H9 (cell line): ENCODE results near the gene SIM1. TPM values are rescaled to one million over a fixed set of nuclear protein-coding genes. Genes with fewer than 3 reads are reported as not detected.

ENCODE experiments used
- DNase-seq: peaks from one replicate; pipeline ENCODE4 v3.0.0-alpha.2; 2017
- H2AFZ ChIP-seq: one replicate; pipeline ENCODE4 v1.6.1; 2013; ENCODE audit warnings: mild to moderate bottlenecking, low read length, control low read depth, moderate library complexity
- H2AK5ac ChIP-seq: 2 replicates; pipeline ENCODE4 v1.6.1; 2013; ENCODE audit warnings: low read length, control low read depth, mixed read lengths; ENCODE audit not compliant: insufficient read length
- H2BK120ac ChIP-seq: one replicate; pipeline ENCODE4 v1.6.1; 2013; ENCODE audit warnings: low read depth, mild to moderate bottlenecking, low read length, control low read depth, inconsistent platforms; ENCODE audit not compliant: poor library complexity, severe bottlenecking
- H2BK12ac ChIP-seq: 2 replicates; pipeline ENCODE4 v1.6.1; 2013; ENCODE audit warnings: low read length, control low read depth, mixed read lengths, low read depth; ENCODE audit not compliant: insufficient read length
- H2BK15ac ChIP-seq: 2 replicates; pipeline ENCODE4 v1.6.1; 2013; ENCODE audit warnings: low read depth, low read length, control low read depth
- H2BK20ac ChIP-seq: one replicate; pipeline ENCODE4 v1.6.1; 2013; ENCODE audit warnings: low read depth, mild to moderate bottlenecking, low read length, control low read depth, inconsistent platforms; ENCODE audit not compliant: poor library complexity, severe bottlenecking
- H2BK5ac ChIP-seq: 2 replicates; pipeline ENCODE4 v1.6.1; 2013; ENCODE audit warnings: low read length, control low read depth, mixed read lengths; ENCODE audit not compliant: insufficient read length
- H3K14ac ChIP-seq: 2 replicates; pipeline ENCODE4 v1.6.1; 2013; ENCODE audit warnings: low read length, control low read depth; ENCODE audit not compliant: insufficient read depth
- H3K18ac ChIP-seq: 2 replicates; pipeline ENCODE4 v1.6.1; 2013; ENCODE audit warnings: low read depth, mild to moderate bottlenecking, mixed read lengths, low read length, control low read depth; ENCODE audit not compliant: insufficient read length
- H3K23ac ChIP-seq: 2 replicates; pipeline ENCODE4 v1.6.1; 2013; ENCODE audit warnings: low read length, control low read depth, mixed read lengths, low read depth; ENCODE audit not compliant: insufficient read length
- H3K23me2 ChIP-seq: 2 replicates; pipeline ENCODE4 v1.6.1; 2013; ENCODE audit warnings: low read depth, mild to moderate bottlenecking, mixed read lengths, low read length, control low read depth; ENCODE audit not compliant: insufficient read length, poor library complexity, severe bottlenecking
- H3K27ac ChIP-seq: 2 replicates; pipeline ENCODE4 v1.5.1; 2013; ENCODE audit warnings: low read length, control low read depth, mixed read lengths, low read depth; ENCODE audit not compliant: insufficient read length
- H3K27me3 ChIP-seq: 2 replicates; pipeline ENCODE4 v1.6.1; 2013; ENCODE audit warnings: low read length, control low read depth, inconsistent platforms; ENCODE audit not compliant: insufficient read depth
- H3K4ac ChIP-seq: 2 replicates; pipeline ENCODE4 v1.6.1; 2013; ENCODE audit warnings: low read depth, mild to moderate bottlenecking, control low read depth, inconsistent platforms, low read length, moderate library complexity
- H3K4me1 ChIP-seq: 2 replicates; pipeline ENCODE4 v1.6.1; 2013; ENCODE audit warnings: low read length, control low read depth, inconsistent platforms; ENCODE audit not compliant: insufficient read depth
- H3K4me2 ChIP-seq: 2 replicates; pipeline ENCODE4 v1.6.1; 2013; ENCODE audit warnings: low read length, control low read depth, mixed read lengths; ENCODE audit not compliant: insufficient read length, insufficient read depth
- H3K56ac ChIP-seq: 2 replicates; pipeline ENCODE4 v1.6.1; 2013; ENCODE audit warnings: low read depth, mild to moderate bottlenecking, mixed read lengths, low read length, control low read depth; ENCODE audit not compliant: insufficient read length
- H3K79me1 ChIP-seq: 2 replicates; pipeline ENCODE4 v1.6.1; 2013; ENCODE audit warnings: low read depth, mild to moderate bottlenecking, moderate library complexity, low read length, control low read depth, inconsistent platforms; ENCODE audit not compliant: insufficient read depth, poor library complexity, severe bottlenecking
- H3K79me2 ChIP-seq: 2 replicates; pipeline ENCODE4 v1.6.1; 2013; ENCODE audit warnings: low read length, control low read depth, inconsistent platforms; ENCODE audit not compliant: insufficient read depth
- H3K9ac ChIP-seq: 2 replicates; pipeline ENCODE4 v1.6.1; 2013; ENCODE audit warnings: low read length, control low read depth, mixed read lengths; ENCODE audit not compliant: insufficient read length; ENCODE audit errors: extremely low read depth
- H3K9me3 ChIP-seq: one replicate; pipeline ENCODE4 v1.6.1; 2013; ENCODE audit warnings: low read depth, low read length, inconsistent platforms; ENCODE audit not compliant: control insufficient read depth
- H3T11ph ChIP-seq: one replicate; pipeline ENCODE4 v1.6.1; 2013; ENCODE audit warnings: mild to moderate bottlenecking, low read length, control low read depth, inconsistent platforms
- H4K20me1 ChIP-seq: one replicate; pipeline ENCODE4 v1.6.1; 2013; ENCODE audit not compliant: control insufficient read depth, insufficient read length, insufficient read depth
- H4K5ac ChIP-seq: 2 replicates; pipeline ENCODE4 v1.6.1; 2013; ENCODE audit warnings: low read depth, mild to moderate bottlenecking, mixed read lengths, low read length, control low read depth; ENCODE audit not compliant: insufficient read length
- H4K8ac ChIP-seq: replicated peaks from 2 replicates; pipeline ENCODE4 v1.6.1; 2013; ENCODE audit warnings: low read length, control low read depth, mixed read lengths, low read depth; ENCODE audit not compliant: insufficient read length
- H4K91ac ChIP-seq: 2 replicates; pipeline ENCODE4 v1.6.1; 2013; ENCODE audit warnings: low read depth, mild to moderate bottlenecking, moderate library complexity, mixed read lengths, low read length, control low read depth; ENCODE audit not compliant: insufficient read length
- H3K27ac Mint-ChIP-seq, 3 experiments: 2 replicates in 2 of 3; 3 replicates in 1 of 3; pipeline ENCODE4 v1.8.0; 2020 to 2021; ENCODE audit warnings: mixed read lengths in 3 of 3, mild to moderate bottlenecking in 1 of 3, moderate library complexity in 1 of 3
- H3K27me3 Mint-ChIP-seq: 2 replicates; pipeline ENCODE4 v1.8.0; 2021; ENCODE audit warnings: low read depth, mild to moderate bottlenecking, moderate library complexity, mixed read lengths
- H3K36me3 Mint-ChIP-seq, 3 experiments: 2 replicates in 2 of 3; 3 replicates in 1 of 3; pipeline ENCODE4 v1.8.0; 2020 to 2021; ENCODE audit warnings: low read depth in 3 of 3, mixed read lengths in 3 of 3; ENCODE audit not compliant: insufficient read depth in 1 of 3
- H3K4me1 Mint-ChIP-seq, 2 experiments: 2 replicates each; pipeline ENCODE4 v1.8.0; 2020; ENCODE audit warnings: mixed read lengths in 2 of 2
- H3K4me3 Mint-ChIP-seq, 2 experiments: 2 replicates in 1 of 2; 3 replicates in 1 of 2; pipeline ENCODE4 v1.8.0; 2020 to 2021; ENCODE audit warnings: mild to moderate bottlenecking in 2 of 2, mixed read lengths in 2 of 2, moderate library complexity in 1 of 2
- H3K9me3 Mint-ChIP-seq, 2 experiments: 2 replicates in 1 of 2; 3 replicates in 1 of 2; pipeline ENCODE4 v1.8.0; 2020; ENCODE audit warnings: mild to moderate bottlenecking in 2 of 2, mixed read lengths in 2 of 2, moderate library complexity in 1 of 2
- WGBS: extraction: QIAGEN DNeasy Blood & Tissue Kit; methylation state at CpG from one replicate; pipeline ENCODE4 v1.1.7; 2013; ENCODE audit warnings: missing lambda C conversion rate, low lambda C conversion rate, mixed read lengths; ENCODE audit not compliant: insufficient read length; ENCODE audit errors: extremely low coverage; 5-methylcytosine and 5-hydroxymethylcytosine counted together
- total RNA-seq: library from RNA; stranded (reverse); gene quantifications from 2 replicates; pipeline ENCODE4 v1.2.1, GENCODE V29; 2021
- TF ChIP-seq, protein P1 (sequence below): fragments of 200-600 bp; sonication (generic); conservative IDR thresholded peaks from 3 replicates; pipeline ENCODE4 v1.8.0; 2021; ENCODE audit warnings: antibody characterized with exemption, mild to moderate bottlenecking

Gene SIM1
- total RNA-seq, 1 experiment from 2014 or later = not detected

DNA sequence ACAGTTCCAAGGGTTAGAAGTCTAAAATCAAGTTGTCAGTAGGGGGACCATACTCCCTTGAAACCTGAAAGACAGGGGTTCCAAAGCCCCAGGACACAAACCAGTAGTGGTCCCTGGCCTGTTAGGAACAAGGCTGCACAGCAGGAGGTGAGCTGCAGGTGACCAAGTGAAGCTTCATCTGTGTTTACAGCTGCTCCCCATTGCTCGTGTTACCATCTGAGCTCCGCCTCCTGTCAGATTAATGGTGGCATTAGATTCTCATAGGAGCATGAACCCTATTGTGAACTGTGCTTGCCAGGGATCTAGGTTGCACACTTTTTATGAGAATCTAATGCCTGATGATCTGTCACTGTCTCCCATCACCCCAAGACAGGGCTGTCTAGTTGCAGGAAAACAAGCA lies 25.3 kb upstream of the SIM1 start:
- no peak overlapping the region for H3K4ac ChIP-seq
- no peak overlapping the region for H3K18ac ChIP-seq
- H4K20me1 ChIP-seq = no peaks in the 10 kb centered on the region
- no peak overlapping the region for H3T11ph ChIP-seq
- no peak overlapping the region for H4K91ac ChIP-seq
- no peak overlapping the region for H2AK5ac ChIP-seq
- Mint-ChIP-seq H3K27me3 (peaks cover 3% of the 10 kb centered on the region), H3K4me3 (no peak overlapping the region), H3K36me3 (peaks cover 0 to 10% (median 5%) of the 10 kb centered on the region in 3 experiments; a peak in 4 of 7 replicates), H3K9me3 (peaks cover 6 to 11% of the 10 kb centered on the region in 2 experiments), H3K27ac (no peak overlapping the region), H3K4me1 (peaks cover 11 to 16% of the 10 kb centered on the region in 2 experiments)
- H3K14ac ChIP-seq = no peak overlapping the region
- no peak overlapping the region for H3K23ac ChIP-seq
- no peak overlapping the region for H4K8ac ChIP-seq
- no peaks in the 10 kb centered on the region for H3K27me3 ChIP-seq
- peaks cover 2% of the 10 kb centered on the region for H3K4me1 ChIP-seq
- H3K79me1 ChIP-seq = no peaks in the 10 kb centered on the region
- no peak overlapping the region for H3K4me2 ChIP-seq
- no peaks in the 10 kb centered on the region for H3K9me3 ChIP-seq
- no peak overlapping the region for H4K5ac ChIP-seq
- no peak overlapping the region for H3K27ac ChIP-seq
- no peak overlapping the region for H2BK5ac ChIP-seq
- WGBS = no CpG with 5 or more reads among the region's 2 CpGs
- no peak overlapping the region for H2BK120ac ChIP-seq
- H3K9ac ChIP-seq = no peak overlapping the region
- no peaks in the 10 kb centered on the region for H3K23me2 ChIP-seq
- no peak overlapping the region for H3K56ac ChIP-seq
- H3K79me2 ChIP-seq = no peaks in the 10 kb centered on the region
- no peak overlapping the region for H2AFZ ChIP-seq
- DNase-seq = no peak
- no peak overlapping the region for H2BK20ac ChIP-seq
- TF ChIP-seq, protein P1, sequence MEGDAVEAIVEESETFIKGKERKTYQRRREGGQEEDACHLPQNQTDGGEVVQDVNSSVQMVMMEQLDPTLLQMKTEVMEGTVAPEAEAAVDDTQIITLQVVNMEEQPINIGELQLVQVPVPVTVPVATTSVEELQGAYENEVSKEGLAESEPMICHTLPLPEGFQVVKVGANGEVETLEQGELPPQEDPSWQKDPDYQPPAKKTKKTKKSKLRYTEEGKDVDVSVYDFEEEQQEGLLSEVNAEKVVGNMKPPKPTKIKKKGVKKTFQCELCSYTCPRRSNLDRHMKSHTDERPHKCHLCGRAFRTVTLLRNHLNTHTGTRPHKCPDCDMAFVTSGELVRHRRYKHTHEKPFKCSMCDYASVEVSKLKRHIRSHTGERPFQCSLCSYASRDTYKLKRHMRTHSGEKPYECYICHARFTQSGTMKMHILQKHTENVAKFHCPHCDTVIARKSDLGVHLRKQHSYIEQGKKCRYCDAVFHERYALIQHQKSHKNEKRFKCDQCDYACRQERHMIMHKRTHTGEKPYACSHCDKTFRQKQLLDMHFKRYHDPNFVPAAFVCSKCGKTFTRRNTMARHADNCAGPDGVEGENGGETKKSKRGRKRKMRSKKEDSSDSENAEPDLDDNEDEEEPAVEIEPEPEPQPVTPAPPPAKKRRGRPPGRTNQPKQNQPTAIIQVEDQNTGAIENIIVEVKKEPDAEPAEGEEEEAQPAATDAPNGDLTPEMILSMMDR = no peak
- no peak overlapping the region for H2BK12ac ChIP-seq
- H2BK15ac ChIP-seq = no peak overlapping the region
